Coronary artery (tissue), 2 donors: ENCODE data around the gene PPP1R16B.

ENCODE experiments used
- DNase-seq: peaks from one replicate; pipeline ENCODE4 v3.0.0-alpha.2; 2017; ENCODE audit warnings: low spot score
- H3K27ac ChIP-seq, 2 donors: fragments of 200-600 bp; sonication (generic); one replicate each; pipeline ENCODE4 v1.5.1; 2016 to 2019
- H3K4me3 ChIP-seq: fragments of 200-600 bp; sonication (generic); 2 replicates; pipeline ENCODE4 v1.5.1; 2016; ENCODE audit warnings: mild to moderate bottlenecking, moderate library complexity
- TF ChIP-seq, protein P1 (sequence below): fragments of 200-600 bp; sonication (generic); IDR thresholded peaks from one replicate; pipeline ENCODE4 v1.5.1; 2019; ENCODE audit warnings: antibody characterized with exemption

Gene PPP1R16B

DNA sequence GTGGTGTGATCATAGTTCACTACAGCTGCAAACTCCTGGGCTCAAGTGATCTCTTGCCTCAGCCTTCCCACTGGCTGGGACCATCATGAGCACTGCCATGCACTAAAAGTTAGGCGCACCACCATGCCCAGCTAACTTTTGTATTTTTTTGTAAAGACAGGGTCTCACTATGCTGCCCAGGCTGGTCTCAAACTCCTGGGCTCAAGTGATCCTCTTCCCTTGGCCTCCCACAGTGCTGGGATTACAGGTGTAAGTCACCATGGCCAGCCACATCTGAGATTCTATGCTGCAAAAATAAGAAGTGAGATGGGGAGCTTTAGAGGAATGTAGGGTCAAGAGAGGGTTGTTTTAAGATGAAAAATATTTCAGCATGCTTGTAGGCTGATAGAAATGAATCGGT is 119.2 kb downstream of the PPP1R16B start:
- TF ChIP-seq, protein P1, sequence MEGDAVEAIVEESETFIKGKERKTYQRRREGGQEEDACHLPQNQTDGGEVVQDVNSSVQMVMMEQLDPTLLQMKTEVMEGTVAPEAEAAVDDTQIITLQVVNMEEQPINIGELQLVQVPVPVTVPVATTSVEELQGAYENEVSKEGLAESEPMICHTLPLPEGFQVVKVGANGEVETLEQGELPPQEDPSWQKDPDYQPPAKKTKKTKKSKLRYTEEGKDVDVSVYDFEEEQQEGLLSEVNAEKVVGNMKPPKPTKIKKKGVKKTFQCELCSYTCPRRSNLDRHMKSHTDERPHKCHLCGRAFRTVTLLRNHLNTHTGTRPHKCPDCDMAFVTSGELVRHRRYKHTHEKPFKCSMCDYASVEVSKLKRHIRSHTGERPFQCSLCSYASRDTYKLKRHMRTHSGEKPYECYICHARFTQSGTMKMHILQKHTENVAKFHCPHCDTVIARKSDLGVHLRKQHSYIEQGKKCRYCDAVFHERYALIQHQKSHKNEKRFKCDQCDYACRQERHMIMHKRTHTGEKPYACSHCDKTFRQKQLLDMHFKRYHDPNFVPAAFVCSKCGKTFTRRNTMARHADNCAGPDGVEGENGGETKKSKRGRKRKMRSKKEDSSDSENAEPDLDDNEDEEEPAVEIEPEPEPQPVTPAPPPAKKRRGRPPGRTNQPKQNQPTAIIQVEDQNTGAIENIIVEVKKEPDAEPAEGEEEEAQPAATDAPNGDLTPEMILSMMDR: no peak
- no peak for DNase-seq
- Histone ChIP-seq H3K4me3 (no peak overlapping the region), H3K27ac (no peak overlapping the region)

DNA sequence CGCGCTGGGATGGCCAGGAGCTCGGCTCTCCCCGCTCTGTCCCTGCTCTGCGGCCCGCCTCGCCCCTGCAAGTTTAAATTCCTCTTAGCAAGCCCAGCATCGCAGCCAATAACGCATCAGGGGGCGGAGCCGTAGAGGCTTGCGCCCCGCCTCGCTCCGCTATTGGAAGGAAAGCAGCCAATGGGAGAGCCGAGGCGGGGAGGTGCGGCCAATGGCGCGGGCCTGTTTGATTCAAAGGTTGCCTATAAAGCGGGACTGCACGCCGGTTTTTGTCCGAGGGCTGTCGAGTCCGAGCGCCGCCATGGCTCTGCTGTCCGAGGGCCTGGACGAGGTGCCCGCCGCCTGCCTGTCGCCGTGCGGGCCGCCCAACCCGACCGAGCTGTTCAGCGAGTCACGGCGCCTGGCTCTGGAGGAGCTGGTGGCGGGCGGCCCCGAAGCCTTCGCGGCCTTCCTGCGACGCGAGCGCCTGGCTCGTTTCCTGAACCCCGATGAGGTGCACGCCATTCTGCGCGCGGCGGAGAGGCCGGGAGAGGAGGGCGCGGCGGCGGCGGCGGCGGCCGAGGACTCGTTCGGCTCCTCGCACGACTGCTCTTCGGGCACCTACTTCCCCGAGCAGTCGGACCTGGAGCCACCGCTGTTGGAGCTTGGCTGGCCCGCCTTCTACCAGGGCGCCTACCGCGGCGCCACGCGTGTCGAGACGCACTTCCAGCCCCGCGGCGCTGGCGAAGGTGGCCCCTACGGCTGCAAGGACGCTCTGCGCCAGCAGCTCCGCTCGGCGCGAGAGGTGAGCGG is 120.8 kb downstream of the PPP1R16B start, which contains the start of gene FAM83D:
TSS of gene FAM83D (plus strand) at position 276 of the 792 bp plus-strand sequence. CDS start at position 302, 26 bp downstream.
- Histone ChIP-seq H3K4me3 (peak within 1 kb of the TSS; percentile 76), H3K27ac (peak within 1 kb of the TSS in 1 of 2 donors; percentile 30)
- peak; percentile 93 for DNase-seq
- TF ChIP-seq, protein P1: no peak

DNA sequence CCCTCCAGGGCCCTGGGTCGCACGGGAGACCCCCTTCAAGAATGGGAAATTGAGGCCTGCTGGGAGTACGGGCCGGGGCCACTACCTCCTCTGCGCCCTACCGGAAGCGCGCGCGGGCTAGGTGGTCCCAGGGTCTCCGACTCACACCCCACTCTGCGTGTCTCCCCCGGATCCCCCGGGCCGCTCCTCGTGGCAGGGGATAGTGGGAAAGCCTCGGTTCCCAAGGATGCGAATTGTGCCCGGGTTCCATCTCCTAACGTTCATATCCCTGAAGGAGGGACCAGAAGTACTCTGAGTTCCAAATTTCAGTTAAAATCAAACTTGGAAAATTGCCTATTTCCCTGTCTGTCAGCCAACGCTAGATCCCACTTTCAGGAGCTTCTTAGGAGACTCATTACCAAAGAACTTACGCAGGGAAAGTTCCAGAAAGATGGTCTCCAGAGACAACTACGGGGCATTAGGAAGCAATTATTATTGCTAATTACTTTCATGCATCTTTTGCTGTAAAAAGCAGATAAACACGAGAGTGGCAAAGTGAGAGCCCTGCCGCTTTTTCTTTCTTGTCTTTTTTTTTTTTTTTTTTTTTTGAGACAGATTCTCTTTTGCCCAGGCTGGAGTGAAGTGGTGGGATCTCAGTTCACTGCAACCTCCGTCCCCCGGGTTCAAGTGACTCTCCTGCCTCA is 121.6 kb downstream of the PPP1R16B start:
- peak overlapping the region; percentile 76 for H3K4me3 ChIP-seq
- H3K27ac ChIP-seq: peak overlapping the region in 1 of 2 donors; percentile 30
- no peak for DNase-seq
- TF ChIP-seq, protein P1: no peak

DNA sequence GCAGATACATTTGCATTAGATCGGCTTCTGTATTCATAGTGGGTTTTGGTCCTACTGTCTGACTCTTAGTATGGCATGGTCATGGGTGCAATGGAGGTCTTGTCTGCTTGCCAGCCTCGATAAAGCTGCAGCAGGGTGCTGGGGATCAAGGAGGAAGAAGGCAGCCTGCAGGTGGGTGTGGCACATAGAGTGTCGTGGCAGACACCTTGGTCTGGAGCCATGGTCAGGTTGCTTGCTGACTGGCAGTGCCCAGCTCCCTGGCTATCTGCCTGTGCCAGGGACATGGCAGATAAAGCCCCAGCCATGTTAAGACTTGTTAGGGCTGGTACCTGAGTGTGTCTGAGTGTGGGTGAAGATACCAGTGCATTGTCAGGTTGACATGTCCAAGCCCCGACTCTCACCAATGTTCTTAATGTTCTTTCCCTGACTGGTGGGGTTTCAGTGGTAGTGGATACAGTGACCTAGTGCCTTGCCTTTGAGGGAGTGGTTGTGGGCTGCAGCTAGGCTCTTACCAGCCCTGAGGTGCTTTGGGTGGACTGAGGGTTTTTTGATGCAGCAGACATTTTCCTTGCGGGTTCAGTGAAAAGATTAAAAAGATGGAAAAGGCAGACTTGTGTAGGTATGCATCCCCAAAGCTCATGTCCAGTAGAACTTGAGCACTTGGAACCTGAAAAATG is 122.5 kb downstream of the PPP1R16B start:
- TF ChIP-seq, protein P1: no peak
- no peak overlapping the region for H3K27ac ChIP-seq
- peak overlapping the region; percentile 76 for H3K4me3 ChIP-seq
- DNase-seq: no peak

DNA sequence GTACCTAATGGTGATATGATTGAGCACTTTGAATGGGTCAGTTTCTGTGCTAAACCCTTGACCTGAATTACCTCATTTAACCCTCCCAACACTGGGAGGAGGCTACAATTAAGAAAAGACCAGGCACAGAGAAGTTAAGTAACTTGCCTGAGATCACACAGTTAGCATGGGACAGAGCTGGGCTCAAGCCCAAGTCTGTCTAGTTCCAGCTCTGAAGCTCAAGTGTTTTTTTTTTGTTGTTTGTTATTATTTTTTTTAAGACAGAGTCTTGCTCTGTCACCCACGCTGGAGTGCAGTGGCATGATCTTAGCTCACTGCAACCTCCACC is 124.7 kb downstream of the PPP1R16B start:
- no peak overlapping the region for H3K4me3 ChIP-seq
- H3K27ac ChIP-seq: no peak overlapping the region
- no peak for DNase-seq
- TF ChIP-seq, protein P1: no peak

DNA sequence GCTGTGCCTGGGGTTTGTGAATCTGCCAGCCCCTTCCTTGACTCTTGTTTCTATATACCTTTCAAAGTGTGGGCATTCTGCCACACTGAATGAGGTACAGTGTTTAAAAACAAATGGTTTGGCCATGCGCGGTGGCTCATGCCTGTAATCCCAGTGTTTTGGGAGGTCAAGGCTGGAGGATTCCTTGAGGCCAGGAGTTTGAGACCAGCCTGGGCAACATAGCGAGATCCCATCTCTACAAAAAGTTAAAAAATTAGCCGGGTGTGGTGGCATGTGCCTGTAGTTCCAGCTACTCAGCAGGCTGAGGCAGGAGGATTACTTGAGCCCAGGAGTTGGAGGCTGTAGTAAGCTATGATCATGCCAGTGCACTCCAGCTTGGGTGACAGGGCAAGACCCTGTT is 126.5 kb downstream of the PPP1R16B start:
- Histone ChIP-seq H3K27ac (peak overlapping the region in 1 of 2 donors; percentile 15), H3K4me3 (no peak overlapping the region)
- no peak for DNase-seq
- TF ChIP-seq, protein P1: no peak
